Endometrium (tissue), 2 donors: Measurements from ENCODE around the gene SLC35D2.
"Not testable (repeated sequence)": the region's sequence is repeated elsewhere in the genome, so short reads cannot be mapped to it uniquely, and the experiment has no call there.

ENCODE experiments used
- FAIRE-seq: peaks from 2 replicates; lab custom pipeline; 2012; peaks lifted over from hg19 to GRCh38; lab: Jason Lieb, UNC
- donor health status: control.
- donor health status: control.

Gene SLC35D2

GRCh38 chr9:96309850-96310249 lies 73.7 kb downstream of the SLC35D2 start:
- FAIRE-seq = no peak

- not testable (repeated sequence) for FAIRE-seq
Observed at GRCh38 chr9:96306958-96307357, 76.6 kb downstream of the SLC35D2 start.

GRCh38 chr9:96305171-96305570 lies 78.3 kb downstream of the SLC35D2 start:
- no peak for FAIRE-seq

GRCh38 chr9:96304230-96304629 lies 79.3 kb downstream of the SLC35D2 start:
- FAIRE-seq = no peak

GRCh38 chr9:96302021-96302420 lies 81.5 kb downstream of the SLC35D2 start, which contains the start of gene HSD17B3:
TSS of gene HSD17B3 (minus strand) at chr9:96302176. CDS start at chr9:96302104, 72 bp downstream.
- FAIRE-seq = no peak

- FAIRE-seq = no peak
Observed at GRCh38 chr9:96299823-96300222, 83.7 kb downstream of the SLC35D2 start.

- no peak for FAIRE-seq
Observed at GRCh38 chr9:96294159-96294545, 89.4 kb downstream of the SLC35D2 start.

GRCh38 chr9:96293498-96294158 lies 89.9 kb downstream of the SLC35D2 start:
- FAIRE-seq = no peak

GRCh38 chr9:96289392-96289791 lies 94.1 kb downstream of the SLC35D2 start:
- FAIRE-seq = no peak

GRCh38 chr9:96281641-96282040 lies 101.9 kb downstream of the SLC35D2 start:
- FAIRE-seq = no peak

GRCh38 chr9:96279932-96280331 lies 103.6 kb downstream of the SLC35D2 start:
- FAIRE-seq = no peak

- FAIRE-seq = no peak
Observed at GRCh38 chr9:96274939-96275338, 108.6 kb downstream of the SLC35D2 start.
